HepG2 (cell line): ENCODE measurements around the gene CCND2.

Source experiments
- ARNT ChIP-seq: fragments of 450-650 bp; IDR thresholded peaks from 2 replicates; pipeline ENCODE4 v1.6.1; 2017
- BRCA1 ChIP-seq: sonication (generic); formaldehyde crosslinking; IDR thresholded peaks from 2 replicates; pipeline ENCODE4 v1.4.0; 2020; ENCODE audit warnings: missing genetic modification reagents
- HDAC2 ChIP-seq: sonication (generic); formaldehyde crosslinking; IDR thresholded peaks from 2 replicates; pipeline ENCODE4 v1.4.0; 2020; ENCODE audit warnings: missing genetic modification reagents
- POLR2A ChIP-seq, 2 experiments: IDR thresholded peaks; 2 replicates each; pipeline ENCODE4 v1.6.1; 2011; ENCODE audit warnings: low read depth in 2 of 2, low read length in 2 of 2, mild to moderate bottlenecking in 1 of 2, moderate library complexity in 1 of 2; ENCODE audit not compliant: insufficient read depth in 1 of 2
- POLR2AphosphoS5 ChIP-seq: IDR thresholded peaks from 2 replicates; pipeline ENCODE4 v1.6.1; 2012; ENCODE audit warnings: low read depth, low read length
- ZNF605 ChIP-seq: sonication (generic); formaldehyde crosslinking; IDR thresholded peaks from 2 replicates; pipeline ENCODE4 v1.8.0; 2022; ENCODE audit warnings: mild to moderate bottlenecking, missing genetic modification reagents
- TF ChIP-seq, protein P1 (sequence below): sonication (generic); formaldehyde crosslinking; IDR thresholded peaks from 2 replicates; pipeline ENCODE4 v1.8.1; 2022; ENCODE audit warnings: low read depth, mild to moderate bottlenecking, missing genetic modification reagents
- TF ChIP-seq, protein P2 (sequence below): IDR thresholded peaks from 2 replicates; pipeline ENCODE4 v1.6.1; 2016; ENCODE audit warnings: low read depth, control low read depth
- TF ChIP-seq, protein P3 (sequence below): sonication (generic); formaldehyde crosslinking; IDR thresholded peaks from 2 replicates; pipeline ENCODE4 v1.5.0; 2020; ENCODE audit warnings: mild to moderate bottlenecking, missing genetic modification reagents, borderline replicate concordance
- TF ChIP-seq, protein P4 (sequence below): sonication (generic); formaldehyde crosslinking; IDR thresholded peaks from 2 replicates; pipeline ENCODE4 v1.4.0; 2020; ENCODE audit warnings: missing genetic modification reagents, mild to moderate bottlenecking, borderline replicate concordance

DNA sequence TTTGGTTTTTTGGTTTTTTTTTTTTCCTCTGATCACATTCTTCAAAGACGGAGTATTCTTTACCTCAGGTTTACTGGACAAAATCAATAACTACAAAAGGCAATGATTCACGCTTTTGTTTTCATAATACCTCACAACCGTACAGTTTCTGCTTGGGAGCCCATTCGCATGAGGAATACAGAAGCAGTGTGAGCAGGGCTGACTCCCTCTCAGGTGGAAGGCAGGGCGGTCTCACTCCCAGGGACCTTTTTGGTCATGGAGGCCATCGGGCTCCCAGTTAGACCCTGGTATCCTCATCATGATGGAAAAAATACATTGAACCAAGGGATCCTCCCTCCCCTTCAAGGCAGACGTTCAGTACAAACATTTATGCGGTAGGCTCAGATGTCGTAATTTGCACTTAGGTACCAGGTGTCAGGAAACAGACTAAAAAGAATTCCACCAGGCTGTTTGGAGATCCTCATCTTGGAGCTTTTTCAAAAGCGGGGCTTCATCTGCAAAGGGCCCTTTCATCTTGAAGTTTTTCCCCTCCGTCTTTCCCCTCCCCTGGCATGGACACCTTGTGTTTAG lies 28.5 kb downstream of the CCND2 start:
- TF ChIP-seq HDAC2 (CRISPR knock-in tag) (no peak), POLR2A (IDR thresholded peaks at IDR 0.05; ENCODE audit: insufficient read depth in 1 of 2, low read depth in 2 of 2, low read length in 2 of 2) (no peak), ARNT (no peak), POLR2AphosphoS5 (no peak), BRCA1 (CRISPR knock-in tag) (no peak), ZNF605 (CRISPR knock-in tag) (no peak)
- TF ChIP-seq, protein P1, sequence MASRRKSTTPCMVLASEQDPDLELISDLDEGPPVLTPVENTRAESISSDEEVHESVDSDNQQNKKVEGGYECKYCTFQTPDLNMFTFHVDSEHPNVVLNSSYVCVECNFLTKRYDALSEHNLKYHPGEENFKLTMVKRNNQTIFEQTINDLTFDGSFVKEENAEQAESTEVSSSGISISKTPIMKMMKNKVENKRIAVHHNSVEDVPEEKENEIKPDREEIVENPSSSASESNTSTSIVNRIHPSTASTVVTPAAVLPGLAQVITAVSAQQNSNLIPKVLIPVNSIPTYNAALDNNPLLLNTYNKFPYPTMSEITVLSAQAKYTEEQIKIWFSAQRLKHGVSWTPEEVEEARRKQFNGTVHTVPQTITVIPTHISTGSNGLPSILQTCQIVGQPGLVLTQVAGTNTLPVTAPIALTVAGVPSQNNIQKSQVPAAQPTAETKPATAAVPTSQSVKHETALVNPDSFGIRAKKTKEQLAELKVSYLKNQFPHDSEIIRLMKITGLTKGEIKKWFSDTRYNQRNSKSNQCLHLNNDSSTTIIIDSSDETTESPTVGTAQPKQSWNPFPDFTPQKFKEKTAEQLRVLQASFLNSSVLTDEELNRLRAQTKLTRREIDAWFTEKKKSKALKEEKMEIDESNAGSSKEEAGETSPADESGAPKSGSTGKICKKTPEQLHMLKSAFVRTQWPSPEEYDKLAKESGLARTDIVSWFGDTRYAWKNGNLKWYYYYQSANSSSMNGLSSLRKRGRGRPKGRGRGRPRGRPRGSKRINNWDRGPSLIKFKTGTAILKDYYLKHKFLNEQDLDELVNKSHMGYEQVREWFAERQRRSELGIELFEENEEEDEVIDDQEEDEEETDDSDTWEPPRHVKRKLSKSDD, result no peak
- TF ChIP-seq, protein P2, sequence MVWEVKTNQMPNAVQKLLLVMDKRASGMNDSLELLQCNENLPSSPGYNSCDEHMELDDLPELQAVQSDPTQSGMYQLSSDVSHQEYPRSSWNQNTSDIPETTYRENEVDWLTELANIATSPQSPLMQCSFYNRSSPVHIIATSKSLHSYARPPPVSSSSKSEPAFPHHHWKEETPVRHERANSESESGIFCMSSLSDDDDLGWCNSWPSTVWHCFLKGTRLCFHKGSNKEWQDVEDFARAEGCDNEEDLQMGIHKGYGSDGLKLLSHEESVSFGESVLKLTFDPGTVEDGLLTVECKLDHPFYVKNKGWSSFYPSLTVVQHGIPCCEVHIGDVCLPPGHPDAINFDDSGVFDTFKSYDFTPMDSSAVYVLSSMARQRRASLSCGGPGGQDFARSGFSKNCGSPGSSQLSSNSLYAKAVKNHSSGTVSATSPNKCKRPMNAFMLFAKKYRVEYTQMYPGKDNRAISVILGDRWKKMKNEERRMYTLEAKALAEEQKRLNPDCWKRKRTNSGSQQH (CRISPR knock-in tag), result no peak
- TF ChIP-seq, protein P3, sequence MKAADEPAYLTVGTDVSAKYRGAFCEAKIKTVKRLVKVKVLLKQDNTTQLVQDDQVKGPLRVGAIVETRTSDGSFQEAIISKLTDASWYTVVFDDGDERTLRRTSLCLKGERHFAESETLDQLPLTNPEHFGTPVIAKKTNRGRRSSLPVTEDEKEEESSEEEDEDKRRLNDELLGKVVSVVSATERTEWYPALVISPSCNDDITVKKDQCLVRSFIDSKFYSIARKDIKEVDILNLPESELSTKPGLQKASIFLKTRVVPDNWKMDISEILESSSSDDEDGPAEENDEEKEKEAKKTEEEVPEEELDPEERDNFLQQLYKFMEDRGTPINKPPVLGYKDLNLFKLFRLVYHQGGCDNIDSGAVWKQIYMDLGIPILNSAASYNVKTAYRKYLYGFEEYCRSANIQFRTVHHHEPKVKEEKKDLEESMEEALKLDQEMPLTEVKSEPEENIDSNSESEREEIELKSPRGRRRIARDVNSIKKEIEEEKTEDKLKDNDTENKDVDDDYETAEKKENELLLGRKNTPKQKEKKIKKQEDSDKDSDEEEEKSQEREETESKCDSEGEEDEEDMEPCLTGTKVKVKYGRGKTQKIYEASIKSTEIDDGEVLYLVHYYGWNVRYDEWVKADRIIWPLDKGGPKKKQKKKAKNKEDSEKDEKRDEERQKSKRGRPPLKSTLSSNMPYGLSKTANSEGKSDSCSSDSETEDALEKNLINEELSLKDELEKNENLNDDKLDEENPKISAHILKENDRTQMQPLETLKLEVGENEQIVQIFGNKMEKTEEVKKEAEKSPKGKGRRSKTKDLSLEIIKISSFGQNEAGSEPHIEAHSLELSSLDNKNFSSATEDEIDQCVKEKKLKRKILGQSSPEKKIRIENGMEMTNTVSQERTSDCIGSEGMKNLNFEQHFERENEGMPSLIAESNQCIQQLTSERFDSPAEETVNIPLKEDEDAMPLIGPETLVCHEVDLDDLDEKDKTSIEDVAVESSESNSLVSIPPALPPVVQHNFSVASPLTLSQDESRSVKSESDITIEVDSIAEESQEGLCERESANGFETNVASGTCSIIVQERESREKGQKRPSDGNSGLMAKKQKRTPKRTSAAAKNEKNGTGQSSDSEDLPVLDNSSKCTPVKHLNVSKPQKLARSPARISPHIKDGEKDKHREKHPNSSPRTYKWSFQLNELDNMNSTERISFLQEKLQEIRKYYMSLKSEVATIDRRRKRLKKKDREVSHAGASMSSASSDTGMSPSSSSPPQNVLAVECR (CRISPR knock-in tag), result no peak
- TF ChIP-seq, protein P4, sequence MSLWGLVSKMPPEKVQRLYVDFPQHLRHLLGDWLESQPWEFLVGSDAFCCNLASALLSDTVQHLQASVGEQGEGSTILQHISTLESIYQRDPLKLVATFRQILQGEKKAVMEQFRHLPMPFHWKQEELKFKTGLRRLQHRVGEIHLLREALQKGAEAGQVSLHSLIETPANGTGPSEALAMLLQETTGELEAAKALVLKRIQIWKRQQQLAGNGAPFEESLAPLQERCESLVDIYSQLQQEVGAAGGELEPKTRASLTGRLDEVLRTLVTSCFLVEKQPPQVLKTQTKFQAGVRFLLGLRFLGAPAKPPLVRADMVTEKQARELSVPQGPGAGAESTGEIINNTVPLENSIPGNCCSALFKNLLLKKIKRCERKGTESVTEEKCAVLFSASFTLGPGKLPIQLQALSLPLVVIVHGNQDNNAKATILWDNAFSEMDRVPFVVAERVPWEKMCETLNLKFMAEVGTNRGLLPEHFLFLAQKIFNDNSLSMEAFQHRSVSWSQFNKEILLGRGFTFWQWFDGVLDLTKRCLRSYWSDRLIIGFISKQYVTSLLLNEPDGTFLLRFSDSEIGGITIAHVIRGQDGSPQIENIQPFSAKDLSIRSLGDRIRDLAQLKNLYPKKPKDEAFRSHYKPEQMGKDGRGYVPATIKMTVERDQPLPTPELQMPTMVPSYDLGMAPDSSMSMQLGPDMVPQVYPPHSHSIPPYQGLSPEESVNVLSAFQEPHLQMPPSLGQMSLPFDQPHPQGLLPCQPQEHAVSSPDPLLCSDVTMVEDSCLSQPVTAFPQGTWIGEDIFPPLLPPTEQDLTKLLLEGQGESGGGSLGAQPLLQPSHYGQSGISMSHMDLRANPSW, result no peak
